PC-9 (cell line): ENCODE data around the gene PLEKHH1.

Experiments used
- CTCF ChIP-seq: fragments of 200-600 bp; sonication (generic); conservative IDR thresholded peaks from 2 replicates; pipeline ENCODE4 v1.6.1; 2017; ENCODE audit warnings: mixed run types, antibody characterized with exemption, mild to moderate bottlenecking, moderate library complexity
- EZH2 ChIP-seq: fragments of 200-600 bp; sonication (generic); IDR thresholded peaks from 2 replicates; pipeline ENCODE4 v1.8.0; 2017; ENCODE audit warnings: antibody characterized with exemption, low read depth

- no peak for TF ChIP-seq CTCF
- TF ChIP-seq EZH2, result no peak
Measured at GRCh38 chr14:67636361-67636919, 103.3 kb downstream of the PLEKHH1 start.
